ENCODE measurements around the gene ATP9B.

DNA sequence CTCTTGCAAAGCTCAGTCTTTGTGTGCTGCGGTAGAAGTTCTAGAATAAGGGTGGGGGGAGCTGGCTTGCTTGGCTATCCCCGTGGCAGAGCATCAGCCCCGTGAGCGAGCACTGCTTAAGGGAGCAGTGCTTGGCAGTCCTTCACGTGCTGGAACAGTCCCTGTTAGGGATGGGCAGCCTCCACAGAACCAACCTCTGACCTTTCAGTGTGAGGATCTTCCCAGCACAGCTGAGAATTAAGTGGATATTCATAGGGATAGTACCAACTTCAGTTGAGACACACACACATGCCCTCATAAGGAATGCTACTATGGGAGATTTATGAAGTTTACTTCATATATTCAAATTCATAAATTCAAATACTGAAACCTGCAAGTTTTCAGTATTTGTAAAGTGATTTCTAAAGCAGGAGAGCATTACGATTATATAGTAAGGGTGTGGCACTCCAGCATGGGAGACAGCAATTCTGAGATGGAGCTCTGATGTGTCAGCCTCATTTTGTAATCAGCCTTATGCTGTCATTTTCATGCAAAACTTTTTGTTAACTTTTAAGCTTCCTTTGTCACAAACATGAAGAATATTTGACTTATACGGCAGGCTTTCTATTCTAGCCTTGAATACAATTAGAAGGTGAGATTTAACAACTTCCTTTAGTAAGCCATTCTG lies 39.5 kb downstream of the ATP9B start:
- TF ChIP-seq, protein P1, sequence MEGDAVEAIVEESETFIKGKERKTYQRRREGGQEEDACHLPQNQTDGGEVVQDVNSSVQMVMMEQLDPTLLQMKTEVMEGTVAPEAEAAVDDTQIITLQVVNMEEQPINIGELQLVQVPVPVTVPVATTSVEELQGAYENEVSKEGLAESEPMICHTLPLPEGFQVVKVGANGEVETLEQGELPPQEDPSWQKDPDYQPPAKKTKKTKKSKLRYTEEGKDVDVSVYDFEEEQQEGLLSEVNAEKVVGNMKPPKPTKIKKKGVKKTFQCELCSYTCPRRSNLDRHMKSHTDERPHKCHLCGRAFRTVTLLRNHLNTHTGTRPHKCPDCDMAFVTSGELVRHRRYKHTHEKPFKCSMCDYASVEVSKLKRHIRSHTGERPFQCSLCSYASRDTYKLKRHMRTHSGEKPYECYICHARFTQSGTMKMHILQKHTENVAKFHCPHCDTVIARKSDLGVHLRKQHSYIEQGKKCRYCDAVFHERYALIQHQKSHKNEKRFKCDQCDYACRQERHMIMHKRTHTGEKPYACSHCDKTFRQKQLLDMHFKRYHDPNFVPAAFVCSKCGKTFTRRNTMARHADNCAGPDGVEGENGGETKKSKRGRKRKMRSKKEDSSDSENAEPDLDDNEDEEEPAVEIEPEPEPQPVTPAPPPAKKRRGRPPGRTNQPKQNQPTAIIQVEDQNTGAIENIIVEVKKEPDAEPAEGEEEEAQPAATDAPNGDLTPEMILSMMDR (tag by site-specific recombination; IDR thresholded peaks at IDR 0.05), result no peak
- TF ChIP-seq ZNF510 (tag by site-specific recombination; IDR thresholded peaks at IDR 0.05; ENCODE audit: insufficient replicate concordance), result no peak
- no peak for TF ChIP-seq ZNF335 (tag by site-specific recombination; conservative IDR thresholded peaks at IDR 0.05)
- TF ChIP-seq ZNF274 (IDR thresholded peaks at IDR 0.05; ENCODE audit: low read length), result no peak
- TF ChIP-seq ZNF274 (tag by site-specific recombination; IDR thresholded peaks at IDR 0.05; ENCODE audit: borderline replicate concordance), result no peak
- no peak for TF ChIP-seq ZNF660 (tag by site-specific recombination; IDR thresholded peaks at IDR 0.05)

Measured in HEK293 (cell line).